ENCODE measurements around the gene HOXD9. TPM values are rescaled to one million over a fixed set of nuclear protein-coding genes. Genes with fewer than 3 reads are reported as not detected.

The HOXD9 gene
- total RNA-seq, 1 experiment from 2014 or later = 1.8 TPM

GRCh38 chr2:176162911-176163671 is 40.6 kb downstream of the HOXD9 start:
- no peaks in the 10 kb centered on the region for H3K4me1 ChIP-seq (replicated peaks)
- DNase-seq (ENCODE audit: low read depth in 1 of 2, low spot score in 2 of 2) = no peak
- no peaks in the 10 kb centered on the region for H3K27me3 ChIP-seq (replicated peaks)
- no peak overlapping the region for H3K27ac ChIP-seq
- no peaks in the 10 kb centered on the region for H3K9me3 ChIP-seq (replicated peaks)
- no peaks in the 10 kb centered on the region for H3K36me3 ChIP-seq
- H3K4me3 ChIP-seq = no peak overlapping the region

- no peaks in the 10 kb centered on the region for H3K4me1 ChIP-seq (replicated peaks)
- no peak overlapping the region for H3K4me3 ChIP-seq
- no peaks in the 10 kb centered on the region for H3K27me3 ChIP-seq (replicated peaks)
- no peak for DNase-seq (ENCODE audit: low read depth in 1 of 2, low spot score in 2 of 2)
- H3K9me3 ChIP-seq (replicated peaks) = no peaks in the 10 kb centered on the region
- no peak overlapping the region for H3K27ac ChIP-seq
- H3K36me3 ChIP-seq = no peaks in the 10 kb centered on the region
Observed at GRCh38 chr2:176163672-176164056, 41.1 kb downstream of the HOXD9 start.

- Histone ChIP-seq H3K27ac (no peak overlapping the region), H3K4me3 (no peak overlapping the region), H3K4me1 (replicated peaks) (no peaks in the 10 kb centered on the region), H3K9me3 (replicated peaks) (no peaks in the 10 kb centered on the region), H3K36me3 (no peaks in the 10 kb centered on the region), H3K27me3 (replicated peaks) (no peaks in the 10 kb centered on the region)
- no peak for DNase-seq (ENCODE audit: low read depth in 1 of 2, low spot score in 2 of 2)
Observed at GRCh38 chr2:176164201-176164600, 41.7 kb downstream of the HOXD9 start.

- no peak for DNase-seq (ENCODE audit: low read depth in 1 of 2, low spot score in 2 of 2)
- H3K4me1 ChIP-seq (replicated peaks) = no peaks in the 10 kb centered on the region
- H3K27ac ChIP-seq = no peak overlapping the region
- no peaks in the 10 kb centered on the region for H3K36me3 ChIP-seq
- H3K27me3 ChIP-seq (replicated peaks) = no peaks in the 10 kb centered on the region
- H3K4me3 ChIP-seq = no peak overlapping the region
- no peaks in the 10 kb centered on the region for H3K9me3 ChIP-seq (replicated peaks)
Observed at GRCh38 chr2:176164611-176165369, 42.3 kb downstream of the HOXD9 start.

GRCh38 chr2:176165370-176166050 is 43.0 kb downstream of the HOXD9 start:
- Histone ChIP-seq H3K4me3 (no peak overlapping the region), H3K36me3 (no peaks in the 10 kb centered on the region), H3K9me3 (replicated peaks) (no peaks in the 10 kb centered on the region), H3K27me3 (replicated peaks) (no peaks in the 10 kb centered on the region), H3K4me1 (replicated peaks) (no peaks in the 10 kb centered on the region), H3K27ac (no peak overlapping the region)
- no peak for DNase-seq (ENCODE audit: low read depth in 1 of 2, low spot score in 2 of 2)

- no peak overlapping the region for H3K27ac ChIP-seq
- DNase-seq (ENCODE audit: low read depth in 1 of 2, low spot score in 2 of 2) = no peak
- H3K4me3 ChIP-seq = no peak overlapping the region
- H3K36me3 ChIP-seq = no peaks in the 10 kb centered on the region
- H3K4me1 ChIP-seq (replicated peaks) = no peaks in the 10 kb centered on the region
- H3K9me3 ChIP-seq (replicated peaks) = no peaks in the 10 kb centered on the region
- H3K27me3 ChIP-seq (replicated peaks) = no peaks in the 10 kb centered on the region
Observed at GRCh38 chr2:176166272-176166671, 43.8 kb downstream of the HOXD9 start.

GRCh38 chr2:176167398-176167797 is 44.9 kb downstream of the HOXD9 start:
- Histone ChIP-seq H3K9me3 (replicated peaks) (no peaks in the 10 kb centered on the region), H3K36me3 (no peaks in the 10 kb centered on the region), H3K27ac (no peak overlapping the region), H3K27me3 (replicated peaks) (no peaks in the 10 kb centered on the region), H3K4me1 (replicated peaks) (no peaks in the 10 kb centered on the region), H3K4me3 (no peak overlapping the region)
- DNase-seq (ENCODE audit: low read depth in 1 of 2, low spot score in 2 of 2) = no peak

GRCh38 chr2:176169181-176169580 is 46.7 kb downstream of the HOXD9 start:
- DNase-seq (ENCODE audit: low read depth in 1 of 2, low spot score in 2 of 2) = no peak
- Histone ChIP-seq H3K9me3 (replicated peaks) (no peaks in the 10 kb centered on the region), H3K4me3 (no peak overlapping the region), H3K4me1 (replicated peaks) (no peaks in the 10 kb centered on the region), H3K27ac (no peak overlapping the region), H3K27me3 (replicated peaks) (no peaks in the 10 kb centered on the region), H3K36me3 (no peaks in the 10 kb centered on the region)

GRCh38 chr2:176169711-176170110 is 47.2 kb downstream of the HOXD9 start:
- Histone ChIP-seq H3K36me3 (no peaks in the 10 kb centered on the region), H3K4me3 (no peak overlapping the region), H3K4me1 (replicated peaks) (no peaks in the 10 kb centered on the region), H3K27ac (no peak overlapping the region), H3K9me3 (replicated peaks) (no peaks in the 10 kb centered on the region), H3K27me3 (replicated peaks) (no peaks in the 10 kb centered on the region)
- DNase-seq (ENCODE audit: low read depth in 1 of 2, low spot score in 2 of 2) = no peak

- Histone ChIP-seq H3K27me3 (replicated peaks) (no peaks in the 10 kb centered on the region), H3K4me1 (replicated peaks) (no peaks in the 10 kb centered on the region), H3K9me3 (replicated peaks) (no peaks in the 10 kb centered on the region), H3K4me3 (no peak overlapping the region), H3K36me3 (no peaks in the 10 kb centered on the region), H3K27ac (no peak overlapping the region)
- DNase-seq (ENCODE audit: low read depth in 1 of 2, low spot score in 2 of 2) = no peak
Observed at GRCh38 chr2:176170602-176171305, 48.2 kb downstream of the HOXD9 start.

GRCh38 chr2:176171351-176172006 is 49.0 kb downstream of the HOXD9 start:
- DNase-seq (ENCODE audit: low read depth in 1 of 2, low spot score in 2 of 2) = no peak
- Histone ChIP-seq H3K27me3 (replicated peaks) (no peaks in the 10 kb centered on the region), H3K4me1 (replicated peaks) (no peaks in the 10 kb centered on the region), H3K9me3 (replicated peaks) (no peaks in the 10 kb centered on the region), H3K27ac (no peak overlapping the region), H3K36me3 (no peaks in the 10 kb centered on the region), H3K4me3 (no peak overlapping the region)

GRCh38 chr2:176172007-176172894 is 49.7 kb downstream of the HOXD9 start:
- no peak for DNase-seq (ENCODE audit: low read depth in 1 of 2, low spot score in 2 of 2)
- peaks cover 2% of the 10 kb centered on the region for H3K4me1 ChIP-seq (replicated peaks)
- H3K36me3 ChIP-seq = no peaks in the 10 kb centered on the region
- no peaks in the 10 kb centered on the region for H3K27me3 ChIP-seq (replicated peaks)
- H3K4me3 ChIP-seq = no peak overlapping the region
- no peak overlapping the region for H3K27ac ChIP-seq
- H3K9me3 ChIP-seq (replicated peaks) = no peaks in the 10 kb centered on the region
